Loucy (cell line): ENCODE data around the gene ABHD13.

Source experiments
- EZH2phosphoT487 ChIP-seq: fragments of 200-600 bp; IDR thresholded peaks from 2 replicates; pipeline ENCODE4 v1.6.1; 2018; ENCODE audit warnings: antibody characterized with exemption, mild to moderate bottlenecking, moderate library complexity, borderline replicate concordance
- TF ChIP-seq, protein P1 (sequence below): fragments of 200-600 bp; sonication (generic); conservative IDR thresholded peaks from 2 replicates; pipeline ENCODE4 v1.5.1; 2014; ENCODE audit warnings: mild to moderate bottlenecking, antibody characterized with exemption, low read length

DNA sequence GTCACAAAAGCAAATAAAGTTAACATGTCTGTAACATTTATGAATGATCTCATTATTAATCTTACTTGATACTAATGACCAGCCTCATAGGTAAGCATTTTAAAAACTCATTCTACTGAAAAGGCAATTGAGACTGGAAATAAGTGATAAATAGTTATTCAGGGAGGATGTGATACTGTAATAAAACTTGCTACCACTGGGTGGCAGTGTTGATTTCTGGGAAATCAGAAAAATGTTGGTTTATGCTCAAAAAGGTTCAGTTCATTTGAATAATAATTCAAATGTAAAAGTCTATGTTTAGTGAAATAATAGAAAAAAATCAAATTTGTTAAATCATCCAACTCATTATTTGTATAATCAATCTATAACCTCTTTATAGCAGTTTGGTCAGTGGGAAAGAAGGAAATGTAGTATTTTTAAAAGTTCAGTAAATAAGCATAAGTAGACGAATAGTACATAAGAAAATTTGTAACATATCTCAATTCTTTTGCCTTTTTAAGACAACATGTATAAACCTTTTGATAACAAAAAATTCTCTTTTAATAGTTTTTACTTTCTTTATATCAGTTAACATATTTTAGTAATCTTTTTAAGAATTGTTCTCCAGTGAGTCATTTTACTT, 9.6 kb downstream of the ABHD13 start:
- TF ChIP-seq, protein P1, sequence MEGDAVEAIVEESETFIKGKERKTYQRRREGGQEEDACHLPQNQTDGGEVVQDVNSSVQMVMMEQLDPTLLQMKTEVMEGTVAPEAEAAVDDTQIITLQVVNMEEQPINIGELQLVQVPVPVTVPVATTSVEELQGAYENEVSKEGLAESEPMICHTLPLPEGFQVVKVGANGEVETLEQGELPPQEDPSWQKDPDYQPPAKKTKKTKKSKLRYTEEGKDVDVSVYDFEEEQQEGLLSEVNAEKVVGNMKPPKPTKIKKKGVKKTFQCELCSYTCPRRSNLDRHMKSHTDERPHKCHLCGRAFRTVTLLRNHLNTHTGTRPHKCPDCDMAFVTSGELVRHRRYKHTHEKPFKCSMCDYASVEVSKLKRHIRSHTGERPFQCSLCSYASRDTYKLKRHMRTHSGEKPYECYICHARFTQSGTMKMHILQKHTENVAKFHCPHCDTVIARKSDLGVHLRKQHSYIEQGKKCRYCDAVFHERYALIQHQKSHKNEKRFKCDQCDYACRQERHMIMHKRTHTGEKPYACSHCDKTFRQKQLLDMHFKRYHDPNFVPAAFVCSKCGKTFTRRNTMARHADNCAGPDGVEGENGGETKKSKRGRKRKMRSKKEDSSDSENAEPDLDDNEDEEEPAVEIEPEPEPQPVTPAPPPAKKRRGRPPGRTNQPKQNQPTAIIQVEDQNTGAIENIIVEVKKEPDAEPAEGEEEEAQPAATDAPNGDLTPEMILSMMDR: peak; percentile 85
- no peak for TF ChIP-seq EZH2phosphoT487
